Cardiac fibroblast (primary cell): ENCODE results near the gene KRT20.

Experiments used
- DNase-seq, 2 donors: peaks; one replicate each; pipeline versions ENCODE4 v3.0.0 to v3.0.0-alpha.2; 2010; ENCODE audit warnings: low read depth in 2 of 2
- H3K4me3 ChIP-seq, 2 donors: replicated peaks in 1 of 2; 1 replicate in 1 of 2; 2 replicates in 1 of 2; pipeline ENCODE4 v1.5.1; 2011; ENCODE audit warnings: low read depth in 2 of 2, low read length in 2 of 2, mild to moderate bottlenecking in 2 of 2, moderate library complexity in 1 of 2
- TF ChIP-seq, protein P1 (sequence below): IDR thresholded peaks from one replicate; pipeline ENCODE4 v1.5.1; 2011; ENCODE audit warnings: low read depth, mild to moderate bottlenecking, low read length, inconsistent platforms

KRT20 gene

DNA sequence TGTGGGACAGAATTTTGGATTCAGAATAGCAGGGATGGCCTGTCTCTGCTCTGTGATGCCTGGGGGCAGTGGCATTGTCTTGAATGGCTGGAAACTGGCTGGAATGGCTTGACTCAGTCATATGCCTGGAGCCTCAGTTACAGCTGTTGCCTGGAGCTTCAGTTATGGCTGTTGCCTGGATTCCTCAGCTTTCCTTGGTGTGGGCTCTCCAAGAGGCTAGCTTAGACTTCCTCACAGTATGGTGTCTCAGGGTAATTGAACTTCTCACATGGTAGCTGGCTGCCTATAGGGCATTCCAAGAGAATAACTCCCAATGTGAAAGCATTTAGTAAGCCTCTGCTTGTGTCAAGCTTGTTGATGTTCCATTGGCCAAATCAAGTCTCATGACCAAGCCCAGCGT is 31.3 kb upstream of the KRT20 start:
- DNase-seq = no peak
- TF ChIP-seq, protein P1, sequence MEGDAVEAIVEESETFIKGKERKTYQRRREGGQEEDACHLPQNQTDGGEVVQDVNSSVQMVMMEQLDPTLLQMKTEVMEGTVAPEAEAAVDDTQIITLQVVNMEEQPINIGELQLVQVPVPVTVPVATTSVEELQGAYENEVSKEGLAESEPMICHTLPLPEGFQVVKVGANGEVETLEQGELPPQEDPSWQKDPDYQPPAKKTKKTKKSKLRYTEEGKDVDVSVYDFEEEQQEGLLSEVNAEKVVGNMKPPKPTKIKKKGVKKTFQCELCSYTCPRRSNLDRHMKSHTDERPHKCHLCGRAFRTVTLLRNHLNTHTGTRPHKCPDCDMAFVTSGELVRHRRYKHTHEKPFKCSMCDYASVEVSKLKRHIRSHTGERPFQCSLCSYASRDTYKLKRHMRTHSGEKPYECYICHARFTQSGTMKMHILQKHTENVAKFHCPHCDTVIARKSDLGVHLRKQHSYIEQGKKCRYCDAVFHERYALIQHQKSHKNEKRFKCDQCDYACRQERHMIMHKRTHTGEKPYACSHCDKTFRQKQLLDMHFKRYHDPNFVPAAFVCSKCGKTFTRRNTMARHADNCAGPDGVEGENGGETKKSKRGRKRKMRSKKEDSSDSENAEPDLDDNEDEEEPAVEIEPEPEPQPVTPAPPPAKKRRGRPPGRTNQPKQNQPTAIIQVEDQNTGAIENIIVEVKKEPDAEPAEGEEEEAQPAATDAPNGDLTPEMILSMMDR = no peak
- no peak overlapping the region for H3K4me3 ChIP-seq

DNA sequence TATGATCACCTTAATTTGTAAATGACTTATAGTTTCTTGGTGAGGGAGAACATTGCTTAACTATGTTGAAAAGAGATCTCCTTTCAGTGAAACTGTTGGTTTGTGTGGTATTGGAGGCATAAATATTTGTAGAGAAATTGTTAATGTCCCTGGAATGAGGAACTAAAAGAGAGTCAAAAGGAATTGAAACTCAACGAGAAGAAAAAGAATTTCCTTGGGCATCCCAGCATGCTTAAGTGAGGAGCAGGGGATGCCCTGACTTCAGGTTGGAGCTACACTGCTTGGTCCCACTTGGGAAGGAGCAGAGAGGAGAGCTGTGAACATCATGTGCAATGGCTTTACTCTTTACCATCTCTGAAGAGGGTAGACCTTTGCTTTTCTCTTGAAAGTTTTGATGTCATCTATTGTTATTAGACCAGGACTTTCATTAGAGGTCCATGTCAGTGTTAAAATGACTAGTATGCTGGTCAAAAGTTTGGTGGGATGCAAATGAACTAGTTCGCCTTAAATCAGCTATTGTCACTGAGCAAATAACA is 30.7 kb upstream of the KRT20 start:
- DNase-seq = peak; percentile 16 to 68
- TF ChIP-seq, protein P1 = no peak
- H3K4me3 ChIP-seq = no peak overlapping the region

DNA sequence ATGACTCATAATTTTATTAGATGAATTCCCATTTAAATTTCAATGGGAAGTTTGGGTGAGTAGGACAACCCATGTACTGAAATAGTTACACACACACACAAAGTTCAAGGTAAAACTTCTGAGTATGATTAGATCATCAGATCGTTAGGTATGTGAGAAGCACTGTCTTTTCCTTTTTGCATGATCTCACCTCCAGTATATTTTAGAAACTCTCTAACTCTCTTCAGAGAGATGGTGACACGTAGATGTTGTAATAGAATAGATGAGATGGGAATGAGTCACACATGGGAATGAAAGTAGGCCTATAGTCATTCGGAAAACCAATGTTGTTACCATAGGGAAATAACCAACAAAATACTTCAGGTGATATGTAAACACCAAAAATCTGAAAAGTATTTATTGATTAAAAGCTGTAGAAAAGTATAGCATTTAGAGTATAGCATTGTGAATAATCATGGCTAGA is 30.2 kb upstream of the KRT20 start:
- TF ChIP-seq, protein P1 = no peak
- H3K4me3 ChIP-seq = no peak overlapping the region
- peak; percentile 67 to 96 for DNase-seq

DNA sequence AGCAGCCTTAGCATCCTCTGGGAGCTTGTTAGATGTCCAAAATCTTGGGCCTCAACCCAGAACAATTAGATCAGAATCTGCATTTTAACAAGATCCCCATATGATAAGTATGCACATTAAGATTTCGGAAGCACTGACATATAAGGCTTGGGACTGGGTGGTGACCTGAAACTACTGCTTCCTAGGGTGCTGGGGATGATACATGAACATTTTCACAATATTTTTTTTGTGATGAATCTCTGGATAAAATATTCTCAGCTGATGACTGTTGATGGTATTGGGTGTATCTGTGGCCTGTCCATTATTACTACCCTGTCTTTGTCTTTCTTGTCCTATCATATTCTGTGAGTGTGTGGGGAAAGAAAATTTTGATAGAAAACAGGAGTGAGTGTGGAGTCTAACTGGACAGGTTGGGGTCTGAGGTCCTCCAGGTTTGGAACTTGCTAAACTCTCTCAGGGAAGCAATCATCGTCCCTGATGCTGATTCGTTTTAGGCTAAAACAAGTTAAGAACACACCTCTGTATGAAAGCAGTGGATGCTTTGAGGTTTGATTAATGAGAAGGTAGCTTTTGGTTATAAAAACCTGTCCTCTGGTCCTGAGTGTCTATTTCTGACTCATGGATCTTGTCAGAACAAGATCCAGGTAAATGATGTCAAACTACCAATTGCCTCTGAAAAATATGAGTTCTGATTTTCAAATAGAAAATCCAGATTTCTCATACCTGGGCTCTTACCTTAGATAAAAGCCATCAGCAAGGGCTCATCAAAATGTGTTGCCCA is 29.2 kb upstream of the KRT20 start:
- TF ChIP-seq, protein P1 = no peak

DNA sequence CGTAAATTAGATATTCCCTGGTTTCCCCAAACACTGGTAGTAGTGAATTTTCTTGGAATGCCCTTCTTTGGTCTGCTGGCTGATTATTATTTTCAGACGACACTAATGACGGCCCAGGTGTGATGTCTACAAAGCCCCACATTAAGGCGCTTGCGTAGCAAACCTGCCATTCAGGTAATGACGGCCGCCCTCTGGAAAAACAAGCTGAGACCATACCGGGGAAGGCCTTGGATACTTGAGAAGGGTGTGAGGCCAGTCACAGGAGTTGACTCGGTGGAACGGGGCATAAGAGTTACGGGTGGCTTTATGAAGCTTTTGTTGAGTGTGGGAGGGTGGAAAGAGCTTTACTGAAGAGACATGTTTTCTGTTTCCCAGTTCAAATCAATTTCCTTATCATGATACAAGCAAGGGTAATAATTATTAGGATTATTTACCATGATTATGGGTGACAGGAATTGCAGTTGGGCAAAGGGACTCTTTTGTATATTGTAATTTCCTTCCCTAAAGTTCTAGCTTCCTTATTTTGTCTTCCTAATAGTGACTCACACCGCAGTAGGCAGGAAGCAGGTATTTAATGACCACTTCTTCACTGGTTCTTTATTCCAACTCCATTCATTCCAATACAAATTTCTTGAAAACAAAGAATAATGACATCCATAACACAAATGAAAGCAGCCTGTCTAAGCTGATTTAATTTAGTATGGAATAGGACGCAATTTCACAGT is 27.6 kb upstream of the KRT20 start:
- H3K4me3 ChIP-seq = no peak overlapping the region
- TF ChIP-seq, protein P1 = no peak
- no peak for DNase-seq

More for the DNA sequence above, 29.2 kb upstream of the KRT20 start:
- H3K4me3 ChIP-seq = no peak overlapping the region
- peak in 1 of 2 donors; percentile 43 for DNase-seq

DNA sequence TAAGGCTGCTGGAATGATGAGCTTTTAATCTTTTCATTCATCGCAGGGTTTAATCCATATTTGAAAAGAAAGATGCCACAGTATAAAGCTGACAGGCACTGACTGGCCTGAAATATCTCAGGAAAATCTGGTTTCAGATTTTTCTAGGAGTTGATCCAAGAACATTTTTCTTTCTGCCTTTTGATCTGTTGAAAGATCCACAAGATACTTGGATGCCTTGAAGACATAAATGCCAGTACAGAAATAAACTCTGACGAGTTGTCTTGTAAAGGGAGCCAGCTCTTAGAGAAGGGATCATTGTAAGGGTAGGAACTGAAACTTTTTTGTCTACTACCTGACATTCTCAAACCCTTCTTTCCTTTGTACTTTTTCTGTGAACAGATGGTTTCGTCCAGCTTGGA is 25.4 kb upstream of the KRT20 start:
- TF ChIP-seq, protein P1 = no peak
- no peak overlapping the region for H3K4me3 ChIP-seq
- DNase-seq = peak; percentile 48 to 50
